ENCODE data around the gene CTPS2.

GRCh38 chrX:16547644-16548043 is 164.8 kb downstream of the CTPS2 start:
- no peak for TF ChIP-seq MAX (IDR thresholded peaks at IDR 0.05; ENCODE audit: low read depth, low read length)
- no peak for TF ChIP-seq FOS (IDR thresholded peaks at IDR 0.05; ENCODE audit: borderline replicate concordance, extremely low read depth, insufficient read length)
- no peak for TF ChIP-seq E2F4 (IDR thresholded peaks at IDR 0.05; ENCODE audit: low read depth, low read length)
- no peak for TF ChIP-seq EZH2 (IDR thresholded peaks at IDR 0.05; ENCODE audit: borderline replicate concordance, control insufficient read depth, low read depth, low read length)
- TF ChIP-seq SRF (IDR thresholded peaks at IDR 0.05; ENCODE audit: low read depth in 2 of 2, low read length in 2 of 2) = no peak
- TF ChIP-seq TARDBP (IDR thresholded peaks at IDR 0.05; ENCODE audit: borderline replicate concordance) = no peak
- no peak for TF ChIP-seq POLR2A (IDR thresholded peaks at IDR 0.05; ENCODE audit: low read depth, low read length)
